Neural progenitor cell (in vitro differentiated cells): ENCODE data around the gene PCNX2. TPM values are rescaled to one million over a fixed set of nuclear protein-coding genes. Genes with fewer than 3 reads are reported as not detected.

Experiments
- DNase-seq: peaks from one replicate; pipeline ENCODE4 v3.0.0-alpha.2; 2016; ENCODE audit warnings: low spot score
- H2AFZ ChIP-seq: fragments of 200-600 bp; sonication (generic); replicated peaks from 2 replicates; pipeline ENCODE4 v1.6.1; 2016; ENCODE audit warnings: antibody characterized with exemption
- H3F3A ChIP-seq: fragments of 200-600 bp; sonication (generic); 2 replicates; pipeline ENCODE4 v1.6.1; 2016; ENCODE audit warnings: antibody characterized with exemption, low read depth
- H3K27ac ChIP-seq: fragments of 200-600 bp; sonication (generic); 2 replicates; pipeline ENCODE4 v1.5.1; 2016; ENCODE audit warnings: mild to moderate bottlenecking
- H3K27me3 ChIP-seq: fragments of 200-600 bp; sonication (generic); 2 replicates; pipeline ENCODE4 v1.6.1; 2016; ENCODE audit warnings: mild to moderate bottlenecking, moderate library complexity
- H3K36me3 ChIP-seq: fragments of 200-600 bp; sonication (generic); 2 replicates; pipeline ENCODE4 v1.5.1; 2016
- H3K4me1 ChIP-seq: fragments of 200-600 bp; sonication (generic); 2 replicates; pipeline ENCODE4 v1.6.1; 2016; ENCODE audit warnings: mixed run types
- H3K4me2 ChIP-seq: fragments of 200-600 bp; sonication (generic); 2 replicates; pipeline ENCODE4 v1.6.1; 2016
- H3K4me3 ChIP-seq: fragments of 200-600 bp; sonication (generic); 2 replicates; pipeline ENCODE4 v1.5.1; 2016
- H3K79me2 ChIP-seq: fragments of 200-600 bp; sonication (generic); 2 replicates; pipeline ENCODE4 v1.6.1; 2016; ENCODE audit warnings: low read depth
- H3K9ac ChIP-seq: fragments of 200-600 bp; sonication (generic); 2 replicates; pipeline ENCODE4 v1.6.1; 2016
- H3K9me3 ChIP-seq: fragments of 200-600 bp; sonication (generic); 2 replicates; pipeline ENCODE4 v1.5.1; 2016; ENCODE audit warnings: low read depth
- H4K20me1 ChIP-seq: fragments of 200-600 bp; sonication (generic); 2 replicates; pipeline ENCODE4 v1.6.1; 2016; ENCODE audit warnings: low read depth
- H3K27ac Mint-ChIP-seq: 3 replicates; pipeline ENCODE4 v1.8.0; 2021; ENCODE audit warnings: mixed read lengths
- H3K27me3 Mint-ChIP-seq: 2 replicates; pipeline ENCODE4 v1.8.0; 2022; ENCODE audit warnings: low read depth, mild to moderate bottlenecking, inconsistent platforms, moderate library complexity, mixed read lengths; ENCODE audit not compliant: insufficient read depth
- H3K36me3 Mint-ChIP-seq: 3 replicates; pipeline ENCODE4 v1.8.0; 2021; ENCODE audit warnings: mixed read lengths
- H3K4me1 Mint-ChIP-seq: 3 replicates; pipeline ENCODE4 v1.8.0; 2021; ENCODE audit warnings: mixed read lengths
- H3K4me3 Mint-ChIP-seq: 3 replicates; pipeline ENCODE4 v1.8.0; 2021; ENCODE audit warnings: mild to moderate bottlenecking, moderate library complexity, mixed read lengths
- H3K9me3 Mint-ChIP-seq: 3 replicates; pipeline ENCODE4 v1.8.0; 2020; ENCODE audit warnings: mixed read lengths
- CTCF ChIP-seq: fragments of 200-600 bp; sonication (generic); IDR thresholded peaks from 2 replicates; pipeline ENCODE4 v1.5.1; 2017; ENCODE audit warnings: antibody characterized with exemption, mild to moderate bottlenecking
- EZH2 ChIP-seq: fragments of 200-600 bp; sonication (generic); IDR thresholded peaks from 2 replicates; pipeline ENCODE4 v1.6.1; 2017; ENCODE audit warnings: antibody characterized with exemption, mild to moderate bottlenecking, moderate library complexity
- EZH2phosphoT487 ChIP-seq: fragments of 200-600 bp; sonication (generic); IDR thresholded peaks from 2 replicates; pipeline ENCODE4 v1.6.1; 2017; ENCODE audit warnings: antibody characterized with exemption
- total RNA-seq: library from RNA; depleted of rRNA; stranded (reverse); fragments of >200 nt; gene quantifications from 2 replicates; pipeline ENCODE4 v1.2.3, GENCODE V29; 2015; ENCODE audit warnings: low replicate concordance

Gene PCNX2
- total RNA-seq, 1 donor from 2014 or later: 30.8 TPM

GRCh38 chr1:232969799-232970198, 325.7 kb downstream of the PCNX2 start:
- Histone ChIP-seq H3K27ac (no peak overlapping the region), H3K4me3 (no peak overlapping the region), H3K9me3 (peaks cover 5% of the 10 kb centered on the region), H3K36me3 (peaks cover 20% of the 10 kb centered on the region), H3K9ac (no peak overlapping the region), H3F3A (no peaks in the 10 kb centered on the region), H3K4me1 (no peaks in the 10 kb centered on the region), H3K79me2 (peaks cover 10% of the 10 kb centered on the region), H4K20me1 (no peaks in the 10 kb centered on the region), H2AFZ (no peak overlapping the region), H3K4me2 (no peak overlapping the region), H3K27me3 (no peaks in the 10 kb centered on the region)
- H3K36me3 Mint-ChIP-seq: peaks cover 65% of the 10 kb centered on the region
- DNase-seq: no peak
- peaks cover 12% of the 10 kb centered on the region for H3K4me1 Mint-ChIP-seq
- H3K27me3 Mint-ChIP-seq: peaks cover 6% of the 10 kb centered on the region
- TF ChIP-seq EZH2 (no peak), EZH2phosphoT487 (no peak), CTCF (no peak)
- no peak overlapping the region for H3K27ac Mint-ChIP-seq
- peaks cover 22% of the 10 kb centered on the region for H3K9me3 Mint-ChIP-seq
- no peak overlapping the region for H3K4me3 Mint-ChIP-seq

GRCh38 chr1:232968965-232969364, 326.6 kb downstream of the PCNX2 start:
- H3K4me2 ChIP-seq: no peak overlapping the region

DNA sequence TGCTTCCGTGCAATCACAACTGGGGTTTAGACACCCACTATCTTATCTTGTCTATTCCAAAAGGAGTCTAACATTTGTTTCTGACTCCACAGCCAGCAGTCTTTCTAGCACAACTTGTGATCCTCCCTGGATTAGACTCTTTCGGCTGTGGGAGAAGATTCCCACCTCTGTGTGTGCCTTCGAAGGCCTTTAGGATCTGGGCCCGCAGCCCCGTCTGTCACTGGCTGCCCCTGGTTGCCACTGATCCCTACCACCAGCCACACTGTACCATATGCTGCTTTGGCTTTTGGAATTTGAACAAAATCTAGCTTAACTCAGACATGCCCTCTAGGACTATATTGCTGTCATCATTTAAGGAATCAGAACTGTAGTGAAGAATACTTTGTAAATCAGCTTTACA, 327.1 kb downstream of the PCNX2 start:
- no peak overlapping the region for H3K27ac Mint-ChIP-seq
- peaks cover 52% of the 10 kb centered on the region for H3K36me3 Mint-ChIP-seq
- H3K9me3 Mint-ChIP-seq: peaks cover 11% of the 10 kb centered on the region

More at GRCh38 chr1:232968965-232969364, 326.6 kb downstream of the PCNX2 start:
- Mint-ChIP-seq H3K4me1 (peaks cover 13% of the 10 kb centered on the region), H3K27ac (no peak overlapping the region), H3K27me3 (peaks cover 4% of the 10 kb centered on the region), H3K4me3 (no peak overlapping the region), H3K36me3 (peaks cover 57% of the 10 kb centered on the region), H3K9me3 (peaks cover 17% of the 10 kb centered on the region)
- no peaks in the 10 kb centered on the region for H4K20me1 ChIP-seq
- H3K27ac ChIP-seq: no peak overlapping the region
- peaks cover 10% of the 10 kb centered on the region for H3K79me2 ChIP-seq
- H3K27me3 ChIP-seq: no peaks in the 10 kb centered on the region
- no peaks in the 10 kb centered on the region for H3F3A ChIP-seq
- TF ChIP-seq CTCF (no peak), EZH2 (no peak), EZH2phosphoT487 (no peak)
- no peak for DNase-seq
- H3K36me3 ChIP-seq: peaks cover 15% of the 10 kb centered on the region
- H3K4me1 ChIP-seq: no peaks in the 10 kb centered on the region
- peaks cover 5% of the 10 kb centered on the region for H3K9me3 ChIP-seq
- no peak overlapping the region for H3K9ac ChIP-seq
- no peak overlapping the region for H2AFZ ChIP-seq
- no peak overlapping the region for H3K4me3 ChIP-seq

More for the DNA sequence above, 327.1 kb downstream of the PCNX2 start:
- Histone ChIP-seq H3K27ac (no peak overlapping the region), H3K79me2 (peaks cover 10% of the 10 kb centered on the region), H3K36me3 (peaks cover 10% of the 10 kb centered on the region), H3K4me3 (no peak overlapping the region), H3K9me3 (peaks cover 2% of the 10 kb centered on the region), H4K20me1 (no peaks in the 10 kb centered on the region), H3K27me3 (no peaks in the 10 kb centered on the region), H3K4me1 (no peaks in the 10 kb centered on the region), H3F3A (no peaks in the 10 kb centered on the region), H3K9ac (no peak overlapping the region), H2AFZ (no peak overlapping the region), H3K4me2 (no peak overlapping the region)
- DNase-seq: no peak
- no peak for TF ChIP-seq EZH2
- no peak for TF ChIP-seq EZH2phosphoT487
- no peak for TF ChIP-seq CTCF
- Mint-ChIP-seq H3K4me3 (no peak overlapping the region), H3K4me1 (peaks cover 14% of the 10 kb centered on the region), H3K27me3 (peaks cover 4% of the 10 kb centered on the region)
